ENCODE measurements around the gene ZFAND2B. TPM values are rescaled to one million over a fixed set of nuclear protein-coding genes. Genes with fewer than 3 reads are reported as not detected.

ZFAND2B gene
- total RNA-seq, 1 experiment from 2014 or later: 47.5 TPM

GRCh38 chr2:219179601-219180465 lies 26.7 kb upstream of the ZFAND2B start:
- no TSS peak for BruUV-seq (replicated peaks)
- CTCF ChIA-PET: no interaction called here
- peaks cover 5% of the 10 kb centered on the region for H3F3A ChIP-seq (ENCODE audit: low read length, unreplicated experiment)
- peak overlapping the region; percentile 83 for H3K4me3 ChIP-seq (ENCODE audit: low read length)
- H3K9me2 ChIP-seq (replicated peaks; ENCODE audit: low read length): no peaks in the 10 kb centered on the region
- peaks cover 24% of the 10 kb centered on the region for H3K4me1 ChIP-seq (ENCODE audit: insufficient read depth, low read length)
- no peak for ATAC-seq
- peak overlapping the region; percentile 98 for H3K4me2 ChIP-seq (ENCODE audit: low read length)
- H3K36me3 ChIP-seq (ENCODE audit: low read depth, low read length): peaks cover 17% of the 10 kb centered on the region; the same call in 1 of the 2 replicates
- H4K20me1 ChIP-seq (ENCODE audit: low read length): peaks cover 4% of the 10 kb centered on the region; the same call in 1 of the 2 replicates
- POLR2A ChIA-PET (ENCODE audit: unreplicated experiment): no interaction called here
- no peak overlapping the region for H3K27ac ChIP-seq (ENCODE audit: low read length)
- intact Hi-C loops (cut with micrococcal nuclease): loop anchor here (5.0 kb wide), 1 partner anchor 117 kb away; no protein-coding TSS in a partner anchor
- H3K27me3 ChIP-seq (ENCODE audit: low read length): no peaks in the 10 kb centered on the region
- H3K9ac ChIP-seq (ENCODE audit: low read length): no peak overlapping the region
- H3K79me2 ChIP-seq (ENCODE audit: low read length): peaks cover 42% of the 10 kb centered on the region
- H2AFZ ChIP-seq (ENCODE audit: low read length): no peak overlapping the region
- no peaks in the 10 kb centered on the region for H3K9me3 ChIP-seq (ENCODE audit: low read length)
- TF ChIP-seq EZH2phosphoT487 (IDR thresholded peaks at IDR 0.05; ENCODE audit: borderline replicate concordance, low read length) (no peak), EZH2 (IDR thresholded peaks at IDR 0.05; ENCODE audit: low read length, unreplicated experiment) (no peak), CTCF (conservative IDR thresholded peaks at IDR 0.05; ENCODE audit: low read depth, low read length) (no peak)
- DNase-seq: no peak

- ChIA-PET CTCF (no interaction called here), POLR2A (ENCODE audit: unreplicated experiment) (no interaction called here)
- Histone ChIP-seq H3K9ac (ENCODE audit: low read length) (no peak overlapping the region), H3K4me2 (ENCODE audit: low read length) (no peak overlapping the region), H3K36me3 (ENCODE audit: low read depth, low read length) (peaks cover 16% of the 10 kb centered on the region; the same call in 1 of the 2 replicates), H3K27me3 (ENCODE audit: low read length) (no peaks in the 10 kb centered on the region), H3K9me3 (ENCODE audit: low read length) (no peaks in the 10 kb centered on the region), H3K27ac (ENCODE audit: low read length) (no peak overlapping the region), H3K9me2 (replicated peaks; ENCODE audit: low read length) (no peaks in the 10 kb centered on the region), H4K20me1 (ENCODE audit: low read length) (peaks cover 4% of the 10 kb centered on the region; the same call in 1 of the 2 replicates), H3F3A (ENCODE audit: low read length, unreplicated experiment) (peaks cover 5% of the 10 kb centered on the region), H3K79me2 (ENCODE audit: low read length) (peaks cover 32% of the 10 kb centered on the region), H3K4me3 (ENCODE audit: low read length) (no peak overlapping the region), H2AFZ (ENCODE audit: low read length) (no peak overlapping the region), H3K4me1 (ENCODE audit: insufficient read depth, low read length) (peaks cover 17% of the 10 kb centered on the region)
- no peak for DNase-seq
- intact Hi-C loops (cut with micrococcal nuclease): no loop called here
- ATAC-seq: no peak
- TF ChIP-seq CTCF (conservative IDR thresholded peaks at IDR 0.05; ENCODE audit: low read depth, low read length) (no peak), EZH2phosphoT487 (IDR thresholded peaks at IDR 0.05; ENCODE audit: borderline replicate concordance, low read length) (no peak), EZH2 (IDR thresholded peaks at IDR 0.05; ENCODE audit: low read length, unreplicated experiment) (no peak)
- no TSS peak for BruUV-seq (replicated peaks)
Measured at GRCh38 chr2:219180961-219181360, 25.6 kb upstream of the ZFAND2B start.

- ChIA-PET POLR2A (ENCODE audit: unreplicated experiment) (no interaction called here), CTCF (no interaction called here)
- no peak overlapping the region for H3K9ac ChIP-seq (ENCODE audit: low read length)
- H3K4me1 ChIP-seq (ENCODE audit: insufficient read depth, low read length): peaks cover 17% of the 10 kb centered on the region
- peaks cover 27% of the 10 kb centered on the region for H3K79me2 ChIP-seq (ENCODE audit: low read length)
- no peaks in the 10 kb centered on the region for H3K9me3 ChIP-seq (ENCODE audit: low read length)
- H2AFZ ChIP-seq (ENCODE audit: low read length): no peak overlapping the region
- peaks cover 5% of the 10 kb centered on the region for H3F3A ChIP-seq (ENCODE audit: low read length, unreplicated experiment)
- BruUV-seq (replicated peaks): TSS peak; percentile 0
- H3K4me2 ChIP-seq (ENCODE audit: low read length): no peak overlapping the region
- H3K9me2 ChIP-seq (replicated peaks; ENCODE audit: low read length): no peaks in the 10 kb centered on the region
- H3K27me3 ChIP-seq (ENCODE audit: low read length): no peaks in the 10 kb centered on the region
- ATAC-seq (no peak), DNase-seq (no peak)
- peaks cover 16% of the 10 kb centered on the region; the same call in 1 of the 2 replicates for H3K36me3 ChIP-seq (ENCODE audit: low read depth, low read length)
- TF ChIP-seq EZH2phosphoT487 (IDR thresholded peaks at IDR 0.05; ENCODE audit: borderline replicate concordance, low read length) (no peak), EZH2 (IDR thresholded peaks at IDR 0.05; ENCODE audit: low read length, unreplicated experiment) (no peak), CTCF (conservative IDR thresholded peaks at IDR 0.05; ENCODE audit: low read depth, low read length) (no peak)
- intact Hi-C loops (cut with micrococcal nuclease): no loop called here
- H4K20me1 ChIP-seq (ENCODE audit: low read length): peaks cover 4% of the 10 kb centered on the region; the same call in 1 of the 2 replicates
- H3K27ac ChIP-seq (ENCODE audit: low read length): no peak overlapping the region
- no peak overlapping the region for H3K4me3 ChIP-seq (ENCODE audit: low read length)
Measured at GRCh38 chr2:219181531-219181930, 25.1 kb upstream of the ZFAND2B start.
